ENCODE data around the gene ZCCHC9.

Gene ZCCHC9

DNA sequence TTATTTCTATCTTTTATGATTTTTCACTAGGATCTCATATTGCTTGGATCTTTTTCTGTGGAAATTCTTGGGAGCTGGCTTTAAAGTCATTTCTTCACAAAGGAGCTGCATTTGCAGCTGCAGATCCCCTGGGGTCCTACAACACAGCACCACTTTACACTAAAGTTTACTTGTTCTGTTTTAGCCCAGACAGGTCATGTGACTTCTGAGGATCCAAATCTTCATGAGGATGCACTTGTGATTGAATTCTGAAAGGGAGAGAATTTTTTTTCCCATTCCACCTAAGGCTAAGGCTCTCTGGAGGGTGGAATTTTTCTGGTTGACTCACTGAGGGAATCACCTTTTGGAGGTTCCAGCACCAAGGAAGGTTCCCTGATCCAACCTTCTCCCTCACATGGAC lies 49.1 kb downstream of the ZCCHC9 start:
- no peak overlapping the region for H3K4me3 ChIP-seq (ENCODE audit: low read depth, low read length)
- in situ Hi-C loops (cut with HindIII; ENCODE audit: low sequenced_read_pairs), result no loop called here
- no peak for TF ChIP-seq CTCF (IDR thresholded peaks at IDR 0.05; ENCODE audit: low read depth, low read length, missing control alignments)
- DNase-seq (ENCODE audit: low read depth), result no peak

- no peak overlapping the region for H3K4me3 ChIP-seq (ENCODE audit: low read depth, low read length)
- no peak for TF ChIP-seq CTCF (IDR thresholded peaks at IDR 0.05; ENCODE audit: low read depth, low read length, missing control alignments)
- no peak for DNase-seq (ENCODE audit: low read depth)
- in situ Hi-C loops (cut with HindIII; ENCODE audit: low sequenced_read_pairs), result no loop called here
Measured at GRCh38 chr5:81353189-81353588, 51.8 kb downstream of the ZCCHC9 start.

DNA sequence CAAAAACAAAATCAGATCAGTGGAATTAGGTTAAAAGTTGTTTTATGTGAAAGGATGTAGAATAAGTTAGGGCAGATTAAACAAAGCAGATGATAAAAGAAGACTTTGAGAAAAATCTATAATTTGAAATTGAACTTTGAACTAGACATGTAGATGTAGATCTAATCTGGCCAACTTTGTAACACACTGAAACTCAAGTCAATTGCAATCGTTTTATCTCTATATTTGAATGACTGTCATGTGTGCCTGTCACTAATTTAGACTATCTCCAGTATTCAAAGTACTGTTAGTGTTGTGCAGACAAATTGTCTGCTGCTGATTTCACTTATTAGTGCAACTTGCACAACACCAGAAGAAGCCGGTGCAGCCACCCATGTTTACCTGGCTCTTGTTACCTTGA lies 52.7 kb downstream of the ZCCHC9 start:
- TF ChIP-seq CTCF (IDR thresholded peaks at IDR 0.05; ENCODE audit: low read depth, low read length, missing control alignments), result no peak
- no peak overlapping the region for H3K4me3 ChIP-seq (ENCODE audit: low read depth, low read length)
- no peak for DNase-seq (ENCODE audit: low read depth)
- in situ Hi-C loops (cut with HindIII; ENCODE audit: low sequenced_read_pairs), result no loop called here

DNA sequence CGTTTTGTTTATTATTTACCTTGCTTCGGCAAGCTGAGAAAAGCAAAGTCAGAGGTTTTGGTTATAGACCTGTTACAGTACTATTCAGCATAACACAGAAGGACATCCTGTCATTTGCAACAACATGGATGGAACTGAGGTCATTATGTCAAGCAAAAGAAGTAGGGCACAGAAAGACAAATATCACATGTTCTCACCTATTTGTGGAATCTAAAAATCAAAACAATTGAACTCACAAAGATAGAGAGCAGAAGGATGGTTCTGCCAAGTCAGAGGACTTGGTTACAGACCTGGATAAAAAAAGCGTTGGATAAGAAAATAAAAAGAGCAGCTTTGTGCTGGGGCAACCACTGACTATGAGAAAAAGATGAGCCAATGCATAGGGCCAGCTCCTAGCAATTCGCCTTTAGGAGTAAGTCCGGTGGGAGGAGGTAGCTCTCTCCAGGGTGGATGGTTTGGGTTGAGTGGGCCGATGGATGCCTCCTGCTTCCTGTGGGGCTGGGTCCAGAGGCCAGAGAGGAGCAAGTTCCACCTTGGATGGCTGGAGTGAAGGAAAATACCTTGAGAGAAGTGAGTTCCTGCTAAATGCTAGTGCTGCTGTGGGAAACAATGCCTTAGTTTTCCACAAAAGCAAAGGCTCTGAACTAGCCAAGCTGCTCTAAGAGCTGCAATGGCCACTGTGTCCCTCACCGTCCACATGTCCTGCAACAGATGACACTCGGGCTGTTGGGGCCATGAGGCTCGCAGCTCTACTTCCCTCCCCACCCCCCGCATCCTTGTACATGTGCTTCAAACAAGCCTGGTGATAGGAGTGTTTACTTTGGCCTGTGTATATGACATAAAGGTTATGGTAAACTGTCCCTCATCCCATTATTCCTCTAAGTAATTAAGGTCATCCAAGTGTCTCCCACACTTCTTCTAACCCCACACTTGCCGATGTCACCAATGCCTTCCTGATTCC lies 54.2 kb downstream of the ZCCHC9 start:
- no peak for TF ChIP-seq CTCF (IDR thresholded peaks at IDR 0.05; ENCODE audit: low read depth, low read length, missing control alignments)
- no peak overlapping the region for H3K4me3 ChIP-seq (ENCODE audit: low read depth, low read length)
- in situ Hi-C loops (cut with HindIII; ENCODE audit: low sequenced_read_pairs), result no loop called here
- DNase-seq (ENCODE audit: low read depth), result no peak

DNA sequence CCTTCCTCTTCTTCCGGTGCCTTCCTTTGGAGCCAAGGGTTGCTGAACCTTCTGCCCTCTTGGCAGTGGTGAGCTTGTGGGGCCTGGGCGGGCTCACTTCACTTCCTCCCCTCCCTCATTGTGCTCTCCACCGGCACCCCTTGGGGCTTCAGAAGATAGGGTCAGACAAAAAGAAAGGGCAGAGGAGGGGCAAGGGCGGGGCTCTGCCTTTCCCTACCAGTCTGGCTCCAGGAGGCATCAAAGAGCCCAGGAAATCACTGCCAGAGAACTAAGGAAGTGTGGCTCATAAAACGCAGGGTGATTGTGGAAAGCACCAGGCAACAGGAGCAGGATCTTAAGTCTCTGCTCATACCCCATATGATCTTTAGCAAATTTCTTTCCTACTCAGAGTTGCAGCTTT lies 57.7 kb downstream of the ZCCHC9 start:
- no peak overlapping the region for H3K4me3 ChIP-seq (ENCODE audit: low read depth, low read length)
- no peak for TF ChIP-seq CTCF (IDR thresholded peaks at IDR 0.05; ENCODE audit: low read depth, low read length, missing control alignments)
- DNase-seq (ENCODE audit: low read depth), result no peak
- in situ Hi-C loops (cut with HindIII; ENCODE audit: low sequenced_read_pairs), result no loop called here

- no peak overlapping the region for H3K4me3 ChIP-seq (ENCODE audit: low read depth, low read length)
- DNase-seq (ENCODE audit: low read depth), result no peak
- in situ Hi-C loops (cut with HindIII; ENCODE audit: low sequenced_read_pairs), result no loop called here
- no peak for TF ChIP-seq CTCF (IDR thresholded peaks at IDR 0.05; ENCODE audit: low read depth, low read length, missing control alignments)
Measured at GRCh38 chr5:81359881-81360280, 58.5 kb downstream of the ZCCHC9 start.
